BE2C (cell line): ENCODE measurements around the gene ADAMTS1.

ENCODE experiments used
- DNase-seq: peaks from one replicate; pipeline ENCODE4 v3.0.0-alpha.2; 2020
- H3K27me3 ChIP-seq: fragments of 250-450 bp; sonication (Bioruptor Pico); 2 replicates; pipeline ENCODE4 v1.5.1; 2020; ENCODE audit warnings: mild to moderate bottlenecking
- H3K36me3 ChIP-seq: fragments of 250-450 bp; sonication (Bioruptor Pico); 2 replicates; pipeline ENCODE4 v1.5.1; 2020; ENCODE audit warnings: mild to moderate bottlenecking
- H3K4me1 ChIP-seq: fragments of 250-450 bp; sonication (Bioruptor Pico); 2 replicates; pipeline ENCODE4 v1.5.1; 2020
- H3K4me3 ChIP-seq: 2 replicates; pipeline ENCODE4 v1.5.1; 2011; ENCODE audit warnings: low read depth, low read length
- H3K9me3 ChIP-seq: fragments of 250-450 bp; sonication (Bioruptor Pico); 2 replicates; pipeline ENCODE4 v1.5.1; 2020
- TF ChIP-seq, protein P1 (sequence below): IDR thresholded peaks from 2 replicates; pipeline ENCODE4 v1.5.1; 2012; ENCODE audit warnings: mild to moderate bottlenecking, low read depth, low read length

ADAMTS1 gene

DNA sequence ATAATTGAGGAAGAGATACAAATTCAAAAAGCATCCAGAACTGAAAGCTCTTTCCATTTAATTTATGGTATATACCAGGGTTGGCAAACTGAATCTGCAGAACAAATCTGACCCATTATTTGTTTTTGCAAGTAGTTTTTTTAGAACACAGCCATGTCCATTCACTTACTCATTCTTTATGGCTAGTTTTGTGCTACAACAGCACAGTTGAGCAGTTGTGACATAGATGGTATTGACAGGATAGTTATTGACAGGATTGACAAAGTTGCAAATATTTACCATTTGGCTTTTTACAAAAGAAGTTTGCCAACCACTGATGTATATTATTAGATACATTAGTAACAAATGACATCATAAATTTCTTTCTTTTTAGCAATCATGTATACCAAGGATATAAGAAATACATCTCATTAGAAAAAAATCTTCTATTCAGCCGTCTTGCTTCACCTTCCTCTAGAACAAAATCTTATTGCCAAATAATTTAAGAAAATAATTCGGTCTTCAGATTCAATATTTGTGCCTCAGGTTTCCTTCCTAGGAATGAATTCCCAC lies 9.4 kb downstream of the ADAMTS1 start:
- DNase-seq: no peak
- no peaks in the 10 kb centered on the region for H3K4me1 ChIP-seq
- peaks cover 59% of the 10 kb centered on the region for H3K36me3 ChIP-seq
- H3K4me3 ChIP-seq: no peak overlapping the region
- TF ChIP-seq, protein P1, sequence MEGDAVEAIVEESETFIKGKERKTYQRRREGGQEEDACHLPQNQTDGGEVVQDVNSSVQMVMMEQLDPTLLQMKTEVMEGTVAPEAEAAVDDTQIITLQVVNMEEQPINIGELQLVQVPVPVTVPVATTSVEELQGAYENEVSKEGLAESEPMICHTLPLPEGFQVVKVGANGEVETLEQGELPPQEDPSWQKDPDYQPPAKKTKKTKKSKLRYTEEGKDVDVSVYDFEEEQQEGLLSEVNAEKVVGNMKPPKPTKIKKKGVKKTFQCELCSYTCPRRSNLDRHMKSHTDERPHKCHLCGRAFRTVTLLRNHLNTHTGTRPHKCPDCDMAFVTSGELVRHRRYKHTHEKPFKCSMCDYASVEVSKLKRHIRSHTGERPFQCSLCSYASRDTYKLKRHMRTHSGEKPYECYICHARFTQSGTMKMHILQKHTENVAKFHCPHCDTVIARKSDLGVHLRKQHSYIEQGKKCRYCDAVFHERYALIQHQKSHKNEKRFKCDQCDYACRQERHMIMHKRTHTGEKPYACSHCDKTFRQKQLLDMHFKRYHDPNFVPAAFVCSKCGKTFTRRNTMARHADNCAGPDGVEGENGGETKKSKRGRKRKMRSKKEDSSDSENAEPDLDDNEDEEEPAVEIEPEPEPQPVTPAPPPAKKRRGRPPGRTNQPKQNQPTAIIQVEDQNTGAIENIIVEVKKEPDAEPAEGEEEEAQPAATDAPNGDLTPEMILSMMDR: no peak
- no peaks in the 10 kb centered on the region for H3K27me3 ChIP-seq
- no peaks in the 10 kb centered on the region for H3K9me3 ChIP-seq

GRCh38 chr21:26835027-26835713 lies 10.0 kb downstream of the ADAMTS1 start:
- Histone ChIP-seq H3K36me3 (peaks cover 52% of the 10 kb centered on the region), H3K4me1 (no peaks in the 10 kb centered on the region), H3K9me3 (no peaks in the 10 kb centered on the region), H3K4me3 (no peak overlapping the region), H3K27me3 (no peaks in the 10 kb centered on the region)
- no peak for DNase-seq
- TF ChIP-seq, protein P1: no peak

DNA sequence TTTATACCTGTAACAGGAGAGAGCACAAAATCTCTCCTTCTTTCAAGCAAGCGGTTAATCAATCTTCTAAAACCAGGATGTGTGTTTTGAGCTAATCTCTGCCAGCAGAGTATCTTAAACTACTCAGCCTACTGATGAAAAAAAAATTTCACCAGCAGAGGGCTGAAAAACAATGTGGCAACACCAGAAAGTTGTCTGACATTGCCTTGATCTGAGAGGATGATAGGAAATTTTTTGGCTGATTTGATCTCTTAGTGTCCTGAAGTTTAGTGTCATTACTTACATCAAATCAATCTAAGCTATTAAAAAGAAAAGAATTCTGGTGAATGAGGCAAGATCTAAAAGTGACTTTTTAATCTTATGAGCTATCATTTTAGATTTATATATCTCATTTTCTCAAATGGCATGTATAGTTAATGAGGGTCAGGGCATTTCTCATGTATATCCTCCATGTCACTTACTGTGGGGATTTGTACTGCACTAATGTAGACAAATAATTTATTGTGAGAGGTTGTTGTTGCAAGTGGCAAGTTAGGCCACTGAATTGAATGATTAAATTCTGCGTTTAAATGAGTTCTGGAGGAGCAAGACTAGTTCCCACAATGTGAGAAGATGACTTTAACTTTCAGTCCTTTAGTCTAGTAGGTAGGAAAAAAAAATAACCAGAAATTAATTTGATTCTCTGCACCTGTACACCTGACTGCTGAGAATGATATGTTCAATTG lies 10.9 kb downstream of the ADAMTS1 start:
- H3K36me3 ChIP-seq: peaks cover 44% of the 10 kb centered on the region
- TF ChIP-seq, protein P1: peak; percentile 53
- H3K4me3 ChIP-seq: no peak overlapping the region
- no peaks in the 10 kb centered on the region for H3K4me1 ChIP-seq
- DNase-seq: no peak
- no peaks in the 10 kb centered on the region for H3K9me3 ChIP-seq
- no peaks in the 10 kb centered on the region for H3K27me3 ChIP-seq

DNA sequence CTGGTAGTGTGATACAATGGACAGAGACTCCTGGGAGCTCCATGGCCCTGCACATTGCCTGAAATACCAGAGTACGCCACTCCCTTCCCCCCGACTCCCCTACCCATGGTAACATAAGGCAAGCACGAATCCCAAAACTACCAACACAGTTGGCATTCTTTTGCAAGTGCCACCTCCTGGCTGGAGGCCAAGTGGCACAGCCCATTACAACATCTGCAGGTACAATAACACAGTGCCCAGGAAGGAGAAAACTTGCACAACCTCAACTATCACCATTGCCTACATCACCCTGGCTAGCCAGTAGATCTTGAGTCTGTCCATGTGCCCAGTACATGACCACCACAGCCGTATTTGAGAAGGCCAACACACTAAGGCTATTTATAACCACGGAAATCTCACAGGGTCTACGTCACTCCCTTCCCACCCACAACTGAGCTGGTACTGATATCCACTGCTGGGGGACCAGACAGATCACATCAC lies 11.7 kb downstream of the ADAMTS1 start:
- Histone ChIP-seq H3K4me3 (no peak overlapping the region), H3K9me3 (no peaks in the 10 kb centered on the region), H3K36me3 (peaks cover 36% of the 10 kb centered on the region), H3K4me1 (no peaks in the 10 kb centered on the region), H3K27me3 (no peaks in the 10 kb centered on the region)
- DNase-seq: no peak
- TF ChIP-seq, protein P1: no peak

- no peaks in the 10 kb centered on the region for H3K4me1 ChIP-seq
- peak; percentile 27 for DNase-seq
- peaks cover 31% of the 10 kb centered on the region for H3K36me3 ChIP-seq
- H3K27me3 ChIP-seq: no peaks in the 10 kb centered on the region
- TF ChIP-seq, protein P1: no peak
- H3K4me3 ChIP-seq: no peak overlapping the region
- H3K9me3 ChIP-seq: no peaks in the 10 kb centered on the region
These were observed 12.2 kb downstream of the ADAMTS1 start for GRCh38 chr21:26833011-26833410.

- Histone ChIP-seq H3K4me3 (no peak overlapping the region), H3K4me1 (no peaks in the 10 kb centered on the region), H3K36me3 (peaks cover 26% of the 10 kb centered on the region), H3K27me3 (no peaks in the 10 kb centered on the region), H3K9me3 (no peaks in the 10 kb centered on the region)
- no peak for DNase-seq
- TF ChIP-seq, protein P1: no peak
These were observed 12.7 kb downstream of the ADAMTS1 start for GRCh38 chr21:26832546-26832945.
